GM10248 (cell line): ENCODE measurements around the gene RAD23A.

ENCODE experiments used
- CTCF ChIA-PET: fragments of 300-600 bp; sonication (Branson Sonifier 250); formaldehyde crosslinking; extraction: SDS; loops from one replicate; lab custom pipeline; 2021; ENCODE audit warnings: antibody characterized with exemption; lab: Yijun Ruan, JAX
- POLR2A ChIA-PET: fragments of 350-650 bp; sonication (Branson Sonifier 250); formaldehyde crosslinking; extraction: SDS; loops from one replicate; lab custom pipeline; 2020; ENCODE audit warnings: antibody characterized with exemption; lab: Yijun Ruan, JAX
- DNase-seq: peaks from one replicate; pipeline ENCODE4 v3.0.0; 2012; ENCODE audit errors: extremely low spot score
- TF ChIP-seq, protein P1 (sequence below): IDR thresholded peaks from 2 replicates; pipeline ENCODE4 v1.5.1; 2012; ENCODE audit warnings: mild to moderate bottlenecking, low read depth; ENCODE audit errors: extremely low read depth, missing control alignments, control extremely low read depth

The RAD23A gene

DNA sequence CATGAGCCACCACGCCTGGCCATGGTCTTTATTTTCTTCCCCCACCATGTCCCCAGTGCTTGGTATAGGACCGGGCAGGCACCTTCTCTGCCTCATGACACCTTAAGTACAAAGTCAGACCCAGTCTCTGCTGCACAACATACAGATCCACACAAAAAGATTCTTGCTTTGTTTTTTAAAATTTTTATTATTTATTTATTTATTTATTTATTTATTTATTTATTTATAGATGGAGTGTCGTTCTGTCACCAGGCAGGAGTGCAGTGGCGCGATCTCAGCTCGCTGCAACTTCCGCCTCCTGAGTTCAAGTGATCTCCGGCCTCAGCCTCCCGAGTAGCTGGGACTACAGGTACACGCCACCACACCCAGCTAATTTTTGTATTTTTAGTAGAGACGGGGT, 47.1 kb downstream of the RAD23A start:
- TF ChIP-seq, protein P1, sequence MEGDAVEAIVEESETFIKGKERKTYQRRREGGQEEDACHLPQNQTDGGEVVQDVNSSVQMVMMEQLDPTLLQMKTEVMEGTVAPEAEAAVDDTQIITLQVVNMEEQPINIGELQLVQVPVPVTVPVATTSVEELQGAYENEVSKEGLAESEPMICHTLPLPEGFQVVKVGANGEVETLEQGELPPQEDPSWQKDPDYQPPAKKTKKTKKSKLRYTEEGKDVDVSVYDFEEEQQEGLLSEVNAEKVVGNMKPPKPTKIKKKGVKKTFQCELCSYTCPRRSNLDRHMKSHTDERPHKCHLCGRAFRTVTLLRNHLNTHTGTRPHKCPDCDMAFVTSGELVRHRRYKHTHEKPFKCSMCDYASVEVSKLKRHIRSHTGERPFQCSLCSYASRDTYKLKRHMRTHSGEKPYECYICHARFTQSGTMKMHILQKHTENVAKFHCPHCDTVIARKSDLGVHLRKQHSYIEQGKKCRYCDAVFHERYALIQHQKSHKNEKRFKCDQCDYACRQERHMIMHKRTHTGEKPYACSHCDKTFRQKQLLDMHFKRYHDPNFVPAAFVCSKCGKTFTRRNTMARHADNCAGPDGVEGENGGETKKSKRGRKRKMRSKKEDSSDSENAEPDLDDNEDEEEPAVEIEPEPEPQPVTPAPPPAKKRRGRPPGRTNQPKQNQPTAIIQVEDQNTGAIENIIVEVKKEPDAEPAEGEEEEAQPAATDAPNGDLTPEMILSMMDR: no peak
- CTCF ChIA-PET: interaction anchor here (1.4 to 3.0 kb wide), 4 partner anchors 15 to 68 kb away, joined by 6 to 16 read pairs (median 8); no protein-coding TSS in a partner anchor
- DNase-seq: no peak
- POLR2A ChIA-PET: interaction anchor here (0.5 kb wide), 1 partner anchor 16 kb away, joined by 3 read pairs; no protein-coding TSS in a partner anchor

DNA sequence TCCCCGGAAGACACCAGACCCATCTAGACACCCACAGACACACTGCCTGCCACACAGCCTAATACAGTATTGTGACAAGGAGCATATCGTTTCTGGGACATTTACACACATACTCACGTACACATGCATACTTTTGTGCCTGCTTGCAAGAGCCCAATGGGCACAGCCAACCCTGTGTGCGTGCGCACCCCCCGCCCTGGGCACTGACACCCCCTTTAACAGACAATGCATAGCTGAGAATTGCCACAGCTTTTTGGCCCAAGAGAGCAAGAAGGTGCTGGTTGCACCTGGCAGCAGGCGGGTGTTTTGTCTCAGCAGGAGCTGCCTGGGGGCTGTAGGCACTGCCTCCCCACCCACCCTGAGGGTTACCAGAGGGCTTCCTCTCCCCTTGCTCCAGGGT, 47.9 kb downstream of the RAD23A start:
- ChIA-PET POLR2A (interaction anchor here (0.6 kb wide), 1 partner anchor 60 kb away, joined by 3 read pairs; no protein-coding TSS in a partner anchor), CTCF (interaction anchor here (1.0 to 3.0 kb wide), 7 partner anchors 12 to 101 kb away, joined by 3 to 16 read pairs (median 6); no protein-coding TSS in a partner anchor)
- no peak for DNase-seq
- TF ChIP-seq, protein P1: no peak

DNA sequence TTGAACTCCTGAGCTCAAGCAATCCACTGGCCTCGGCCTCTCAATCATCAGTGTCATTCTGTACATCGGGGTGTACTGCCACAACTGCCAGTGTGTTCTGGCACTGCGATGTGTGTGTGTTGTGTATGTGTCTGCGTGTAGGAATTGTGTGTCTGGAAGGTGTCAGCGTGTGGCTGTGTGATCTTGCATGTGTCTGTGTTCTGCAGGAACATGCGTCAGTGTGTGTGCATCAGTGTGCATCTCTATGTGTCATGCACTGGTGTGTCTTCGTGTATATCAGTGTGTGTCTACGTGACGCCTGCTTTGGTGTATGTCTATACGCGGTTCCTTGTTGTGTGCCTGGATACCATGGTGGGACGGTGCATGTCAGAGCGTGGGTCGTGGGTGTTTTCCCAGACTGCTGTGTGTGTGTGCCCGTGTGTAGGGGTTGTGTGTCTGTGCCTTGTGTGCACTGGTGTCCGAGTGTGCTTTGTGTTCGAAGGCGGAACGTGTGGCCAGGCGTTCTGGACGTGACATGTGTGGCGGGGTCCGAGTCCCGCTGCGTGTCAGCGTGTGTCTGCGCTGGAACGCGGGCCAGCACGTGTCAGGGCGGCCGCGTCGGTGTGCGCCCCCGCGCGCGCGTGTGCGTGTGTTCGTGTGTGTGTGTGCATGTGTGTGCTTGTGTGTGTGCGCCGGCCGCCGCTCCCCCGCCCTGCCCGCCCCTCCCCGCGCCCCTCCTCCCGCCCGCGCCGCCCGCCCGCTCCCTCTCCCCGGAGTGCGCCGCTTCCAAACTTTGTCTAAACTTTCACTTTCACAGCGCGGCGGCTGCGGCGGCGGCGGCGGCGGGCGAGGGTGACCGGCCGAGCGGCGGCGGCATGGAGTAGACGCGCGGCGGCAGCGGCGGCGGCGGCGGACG, 49.3 kb downstream of the RAD23A start, which contains the start of gene NFIX:
Gene NFIX (plus strand): TSS at position 775 of the 895 bp plus-strand sequence. CDS start 363 bp downstream, outside the sequence.
- CTCF ChIA-PET: interaction anchor here (1.1 to 3.0 kb wide), 5 partner anchors 15 to 100 kb away, joined by 3 to 16 read pairs (median 7); no protein-coding TSS in a partner anchor
- peak; percentile 73 for DNase-seq
- TF ChIP-seq, protein P1: peak; percentile 12
- POLR2A ChIA-PET: no interaction called here

DNA sequence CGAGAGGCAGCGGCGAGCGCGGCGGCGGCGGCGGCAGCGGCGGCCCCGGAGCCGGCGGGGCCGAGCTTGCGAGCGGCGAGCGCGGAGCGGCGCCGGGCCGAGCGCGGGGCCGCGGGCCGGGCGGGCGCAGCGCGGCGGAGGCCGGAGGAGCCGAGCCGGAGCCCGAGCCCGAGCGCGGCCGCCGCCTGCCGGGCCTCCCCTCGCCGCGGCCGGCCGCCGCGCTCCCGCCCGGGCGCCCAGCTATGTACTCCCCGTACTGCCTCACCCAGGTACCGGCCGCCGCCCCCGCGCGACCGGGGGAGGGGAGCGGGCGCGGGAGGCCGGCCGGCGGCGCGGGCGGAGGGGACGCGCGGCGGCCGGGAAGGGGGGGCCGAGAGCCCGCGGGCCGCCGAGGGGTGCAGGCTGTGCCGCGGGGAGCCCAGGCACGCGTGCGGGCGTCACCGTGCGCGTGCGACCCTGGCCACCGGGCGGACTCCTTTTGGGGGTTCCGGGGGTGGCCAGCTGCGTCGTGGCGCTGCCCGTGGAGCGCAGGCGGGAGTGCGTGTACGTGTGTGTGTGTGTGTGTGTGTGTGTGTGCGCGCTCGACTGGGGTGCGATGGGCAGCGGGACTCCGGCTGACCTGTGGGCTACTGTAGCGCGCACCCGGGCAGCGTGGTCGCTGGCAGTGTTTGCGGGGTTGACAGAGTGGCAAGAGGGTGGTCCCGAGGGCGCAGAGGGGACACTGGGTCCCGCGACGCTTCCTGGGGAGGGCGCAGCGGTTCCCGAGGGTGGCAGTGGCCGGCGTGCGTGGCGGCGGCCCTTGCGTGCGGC, 50.1 kb downstream of the RAD23A start:
- TF ChIP-seq, protein P1: no peak
- DNase-seq: peak; percentile 64
- ChIA-PET POLR2A (no interaction called here), CTCF (no interaction called here)

DNA sequence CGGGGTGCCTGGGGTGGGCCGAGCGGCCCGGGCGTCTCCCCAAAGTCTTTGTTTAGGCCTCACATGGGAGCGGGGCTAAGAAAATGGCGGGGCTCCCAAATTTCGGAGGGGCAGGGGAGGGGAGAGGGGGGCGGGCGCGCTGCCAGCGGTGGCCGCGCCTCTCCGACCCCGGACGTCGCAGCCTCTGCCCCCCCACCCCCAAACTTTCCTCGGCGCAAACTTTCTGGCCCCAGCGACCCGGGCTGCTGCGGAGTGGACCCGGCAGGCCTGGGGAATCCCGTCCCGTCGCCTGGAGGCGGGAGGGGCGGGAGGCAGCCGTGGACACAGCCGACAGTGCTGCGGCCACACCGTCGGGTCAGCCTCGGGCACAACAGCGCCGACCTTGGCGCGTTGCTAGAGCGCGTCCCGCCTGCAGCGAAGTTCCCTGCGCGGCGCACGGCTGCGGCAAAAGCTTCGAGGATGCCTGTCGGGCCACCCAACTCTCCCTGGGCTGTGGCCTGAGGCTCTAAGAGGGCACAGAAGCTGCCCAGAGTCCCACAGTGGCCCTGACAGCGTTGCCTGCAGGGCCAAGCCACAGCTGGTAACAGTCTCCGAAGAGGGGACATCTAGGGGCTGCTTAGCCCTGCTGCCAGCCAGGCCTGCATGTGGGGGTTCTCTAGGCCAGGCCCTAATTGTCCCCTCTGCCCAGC, 50.9 kb downstream of the RAD23A start:
- DNase-seq: no peak
- TF ChIP-seq, protein P1: no peak
- CTCF ChIA-PET: interaction anchor here (1.4 kb wide), 1 partner anchor 31 kb away, joined by 4 read pairs; no protein-coding TSS in a partner anchor
- POLR2A ChIA-PET: no interaction called here
